Measurements from ENCODE around the gene PPP6R3. TPM values are rescaled to one million over a fixed set of nuclear protein-coding genes. Genes with fewer than 3 reads are reported as not detected.

The PPP6R3 gene
- total RNA-seq, 1 experiment from 2014 or later: 153 TPM

- Histone ChIP-seq H3K27ac (ENCODE audit: low read depth, low read length, poor library complexity, severe bottlenecking) (no peak overlapping the region), H3K36me3 (ENCODE audit: insufficient read depth, low read length, poor library complexity, severe bottlenecking) (no peaks in the 10 kb centered on the region), H3K4me3 (ENCODE audit: low read depth, low read length, poor library complexity, severe bottlenecking) (no peak overlapping the region), H3K9me3 (ENCODE audit: low read depth, low read length, poor library complexity, severe bottlenecking) (no peaks in the 10 kb centered on the region), H3K27me3 (replicated peaks; ENCODE audit: insufficient read depth, low read depth, low read length, poor library complexity) (no peaks in the 10 kb centered on the region), H3K4me1 (ENCODE audit: insufficient read depth, low read length, poor library complexity, severe bottlenecking) (peaks cover 15% of the 10 kb centered on the region)
- CTCF ChIA-PET: no interaction called here
- BruUV-seq (replicated peaks): no TSS peak
- TF ChIP-seq EZH2 (IDR thresholded peaks at IDR 0.05; ENCODE audit: borderline replicate concordance, low read depth, low read length, poor library complexity, severe bottlenecking) (no peak), CTCF (conservative IDR thresholded peaks at IDR 0.05; ENCODE audit: low read depth, low read length) (no peak)
- POLR2A ChIA-PET (ENCODE audit: low non-redundant PET): no interaction called here
- intact Hi-C loops (cut with micrococcal nuclease; ENCODE audit: unreplicated experiment): no loop called here
- no peak for DNase-seq (ENCODE audit: low spot score)
Observed at GRCh38 chr11:68498903-68499883, 38.6 kb downstream of the PPP6R3 start.

DNA sequence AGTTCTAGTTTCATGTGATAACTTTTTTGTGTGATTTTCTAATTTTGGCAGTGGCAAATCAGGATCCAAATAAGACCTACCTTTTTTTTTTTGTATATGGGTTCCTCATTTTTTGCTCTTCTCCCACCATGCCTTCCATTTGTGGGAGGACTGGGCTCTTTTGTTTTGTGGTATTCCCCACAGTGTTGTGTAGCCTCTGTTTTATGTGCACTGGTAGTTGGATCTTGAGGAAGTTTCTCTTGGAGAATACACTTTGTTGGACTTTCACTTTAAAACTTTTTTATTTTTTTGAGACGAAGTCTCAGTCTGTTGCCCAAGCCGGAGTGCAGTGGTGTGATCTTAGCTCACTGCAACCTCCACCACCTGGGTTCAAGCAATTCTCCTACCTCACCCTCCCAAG, 39.7 kb downstream of the PPP6R3 start:
- Histone ChIP-seq H3K36me3 (ENCODE audit: insufficient read depth, low read length, poor library complexity, severe bottlenecking) (no peaks in the 10 kb centered on the region), H3K4me3 (ENCODE audit: low read depth, low read length, poor library complexity, severe bottlenecking) (no peak overlapping the region), H3K9me3 (ENCODE audit: low read depth, low read length, poor library complexity, severe bottlenecking) (no peaks in the 10 kb centered on the region), H3K27me3 (replicated peaks; ENCODE audit: insufficient read depth, low read depth, low read length, poor library complexity) (no peaks in the 10 kb centered on the region), H3K4me1 (ENCODE audit: insufficient read depth, low read length, poor library complexity, severe bottlenecking) (peaks cover 22% of the 10 kb centered on the region), H3K27ac (ENCODE audit: low read depth, low read length, poor library complexity, severe bottlenecking) (no peak overlapping the region)
- CTCF ChIA-PET: no interaction called here
- DNase-seq (ENCODE audit: low spot score): no peak
- intact Hi-C loops (cut with micrococcal nuclease; ENCODE audit: unreplicated experiment): no loop called here
- BruUV-seq (replicated peaks): no TSS peak
- TF ChIP-seq CTCF (conservative IDR thresholded peaks at IDR 0.05; ENCODE audit: low read depth, low read length) (no peak), EZH2 (IDR thresholded peaks at IDR 0.05; ENCODE audit: borderline replicate concordance, low read depth, low read length, poor library complexity, severe bottlenecking) (no peak)
- POLR2A ChIA-PET (ENCODE audit: low non-redundant PET): no interaction called here

DNA sequence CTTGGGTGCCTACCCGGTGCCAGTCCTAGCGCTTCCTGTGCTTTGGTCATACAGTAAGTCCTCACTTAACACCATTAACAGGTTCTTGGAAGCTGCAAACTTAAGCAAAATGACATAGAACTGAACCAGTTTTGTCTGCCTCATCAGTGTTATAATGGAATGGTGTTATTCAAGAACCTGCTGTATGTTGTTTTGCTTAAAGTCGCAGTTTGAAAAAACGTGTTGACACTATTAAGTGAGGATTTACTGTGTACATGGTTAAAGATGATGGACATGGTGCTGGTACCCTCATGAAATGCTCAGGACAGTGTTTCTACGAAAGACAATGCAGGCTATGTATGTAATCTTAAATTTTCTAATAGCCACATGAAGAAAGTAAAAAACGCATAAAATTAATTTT, 41.3 kb downstream of the PPP6R3 start:
- Histone ChIP-seq H3K36me3 (ENCODE audit: insufficient read depth, low read length, poor library complexity, severe bottlenecking) (no peaks in the 10 kb centered on the region), H3K9me3 (ENCODE audit: low read depth, low read length, poor library complexity, severe bottlenecking) (no peaks in the 10 kb centered on the region), H3K4me1 (ENCODE audit: insufficient read depth, low read length, poor library complexity, severe bottlenecking) (peaks cover 30% of the 10 kb centered on the region), H3K27ac (ENCODE audit: low read depth, low read length, poor library complexity, severe bottlenecking) (no peak overlapping the region), H3K27me3 (replicated peaks; ENCODE audit: insufficient read depth, low read depth, low read length, poor library complexity) (no peaks in the 10 kb centered on the region), H3K4me3 (ENCODE audit: low read depth, low read length, poor library complexity, severe bottlenecking) (no peak overlapping the region)
- ChIA-PET CTCF (no interaction called here), POLR2A (ENCODE audit: low non-redundant PET) (no interaction called here)
- no peak for TF ChIP-seq CTCF (conservative IDR thresholded peaks at IDR 0.05; ENCODE audit: low read depth, low read length)
- no peak for DNase-seq (ENCODE audit: low spot score)
- no TSS peak for BruUV-seq (replicated peaks)
- intact Hi-C loops (cut with micrococcal nuclease; ENCODE audit: unreplicated experiment): no loop called here
